Measurements from ENCODE around the gene BGN. TPM values are rescaled to one million over a fixed set of nuclear protein-coding genes. Genes with fewer than 3 reads are reported as not detected.

BGN gene
- total RNA-seq, 1 experiment from 2014 or later = not detected

DNA sequence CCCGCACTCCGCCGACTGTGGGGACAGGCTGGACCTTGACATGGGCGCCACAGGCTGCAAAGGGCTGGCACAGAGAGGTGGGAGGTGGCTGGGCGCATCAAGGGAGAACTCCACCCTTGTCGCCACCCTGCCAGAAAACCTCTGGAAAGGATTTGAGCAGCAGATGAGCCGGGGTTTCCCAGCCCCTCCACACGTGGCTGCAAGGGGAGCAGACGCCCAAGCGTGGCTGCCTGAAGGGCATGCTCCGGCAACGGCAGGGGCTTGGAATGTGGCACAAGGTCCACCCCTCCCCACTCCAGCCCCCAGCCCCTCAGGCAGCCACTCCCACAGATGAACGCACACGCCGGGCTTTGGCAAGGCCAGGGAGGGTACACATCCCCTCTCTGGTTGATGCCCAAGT lies 4.6 kb downstream of the BGN start:
- BruUV-seq (replicated peaks) = no TSS peak
- no peaks in the 10 kb centered on the region for H3K9me3 ChIP-seq (ENCODE audit: low read length)
- no peak overlapping the region for H3K4me2 ChIP-seq (ENCODE audit: low read length)
- H4K20me1 ChIP-seq (ENCODE audit: low read length) = no peaks in the 10 kb centered on the region
- no peak overlapping the region for H3K4me3 ChIP-seq (ENCODE audit: low read length)
- TF ChIP-seq EZH2phosphoT487 (IDR thresholded peaks at IDR 0.05; ENCODE audit: borderline replicate concordance, low read length) (no peak), EZH2 (IDR thresholded peaks at IDR 0.05; ENCODE audit: low read length, unreplicated experiment) (no peak)
- TF ChIP-seq, protein P1, sequence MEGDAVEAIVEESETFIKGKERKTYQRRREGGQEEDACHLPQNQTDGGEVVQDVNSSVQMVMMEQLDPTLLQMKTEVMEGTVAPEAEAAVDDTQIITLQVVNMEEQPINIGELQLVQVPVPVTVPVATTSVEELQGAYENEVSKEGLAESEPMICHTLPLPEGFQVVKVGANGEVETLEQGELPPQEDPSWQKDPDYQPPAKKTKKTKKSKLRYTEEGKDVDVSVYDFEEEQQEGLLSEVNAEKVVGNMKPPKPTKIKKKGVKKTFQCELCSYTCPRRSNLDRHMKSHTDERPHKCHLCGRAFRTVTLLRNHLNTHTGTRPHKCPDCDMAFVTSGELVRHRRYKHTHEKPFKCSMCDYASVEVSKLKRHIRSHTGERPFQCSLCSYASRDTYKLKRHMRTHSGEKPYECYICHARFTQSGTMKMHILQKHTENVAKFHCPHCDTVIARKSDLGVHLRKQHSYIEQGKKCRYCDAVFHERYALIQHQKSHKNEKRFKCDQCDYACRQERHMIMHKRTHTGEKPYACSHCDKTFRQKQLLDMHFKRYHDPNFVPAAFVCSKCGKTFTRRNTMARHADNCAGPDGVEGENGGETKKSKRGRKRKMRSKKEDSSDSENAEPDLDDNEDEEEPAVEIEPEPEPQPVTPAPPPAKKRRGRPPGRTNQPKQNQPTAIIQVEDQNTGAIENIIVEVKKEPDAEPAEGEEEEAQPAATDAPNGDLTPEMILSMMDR (conservative IDR thresholded peaks at IDR 0.05; ENCODE audit: low read depth, low read length) = no peak
- H3F3A ChIP-seq (ENCODE audit: low read length, unreplicated experiment) = no peaks in the 10 kb centered on the region
- H3K9me2 ChIP-seq (replicated peaks; ENCODE audit: low read length) = no peaks in the 10 kb centered on the region
- ATAC-seq = no peak
- CTCF ChIA-PET = no interaction called here
- peaks cover 14% of the 10 kb centered on the region for H3K27me3 ChIP-seq (ENCODE audit: low read length)
- intact Hi-C loops (cut with micrococcal nuclease) = no loop called here
- POLR2A ChIA-PET (ENCODE audit: unreplicated experiment) = no interaction called here
- no peak for DNase-seq
- no peak overlapping the region for H3K9ac ChIP-seq (ENCODE audit: low read length)
- H3K4me1 ChIP-seq (ENCODE audit: insufficient read depth, low read length) = no peaks in the 10 kb centered on the region
- no peak overlapping the region for H3K27ac ChIP-seq (ENCODE audit: low read length)
- no peaks in the 10 kb centered on the region for H3K79me2 ChIP-seq (ENCODE audit: low read length)
- H2AFZ ChIP-seq (ENCODE audit: low read length) = no peak overlapping the region
- no peaks in the 10 kb centered on the region for H3K36me3 ChIP-seq (ENCODE audit: low read depth, low read length)

DNA sequence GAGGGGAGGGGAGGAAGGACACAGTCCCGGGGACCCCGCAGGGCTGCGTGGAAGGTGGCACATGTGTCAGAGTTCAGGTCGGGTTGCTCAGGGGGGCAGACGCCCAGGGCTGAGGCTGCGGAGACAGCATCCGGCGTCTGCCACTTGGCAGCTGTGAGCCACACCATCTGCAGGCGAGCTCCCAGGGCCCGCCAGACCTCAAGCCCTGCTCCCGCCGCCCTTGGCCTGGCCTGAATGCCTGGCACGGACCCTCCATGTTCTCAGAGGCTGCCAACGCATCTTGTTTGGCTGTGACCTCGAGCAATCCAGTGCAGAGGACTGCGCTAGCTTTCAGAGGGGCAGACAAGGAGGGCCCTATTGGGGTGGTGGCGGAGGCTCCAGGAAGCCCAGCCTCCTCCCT lies 5.1 kb downstream of the BGN start:
- CTCF ChIA-PET = no interaction called here
- DNase-seq (no peak), ATAC-seq (no peak)
- intact Hi-C loops (cut with micrococcal nuclease) = no loop called here
- H3K79me2 ChIP-seq (ENCODE audit: low read length) = no peaks in the 10 kb centered on the region
- no TSS peak for BruUV-seq (replicated peaks)
- H4K20me1 ChIP-seq (ENCODE audit: low read length) = no peaks in the 10 kb centered on the region
- POLR2A ChIA-PET (ENCODE audit: unreplicated experiment) = no interaction called here
- H3F3A ChIP-seq (ENCODE audit: low read length, unreplicated experiment) = no peaks in the 10 kb centered on the region
- no peaks in the 10 kb centered on the region for H3K9me2 ChIP-seq (replicated peaks; ENCODE audit: low read length)
- no peak overlapping the region for H3K4me3 ChIP-seq (ENCODE audit: low read length)
- H3K36me3 ChIP-seq (ENCODE audit: low read depth, low read length) = no peaks in the 10 kb centered on the region
- H3K9ac ChIP-seq (ENCODE audit: low read length) = no peak overlapping the region
- H3K27me3 ChIP-seq (ENCODE audit: low read length) = peaks cover 14% of the 10 kb centered on the region
- TF ChIP-seq EZH2 (IDR thresholded peaks at IDR 0.05; ENCODE audit: low read length, unreplicated experiment) (no peak), EZH2phosphoT487 (IDR thresholded peaks at IDR 0.05; ENCODE audit: borderline replicate concordance, low read length) (no peak)
- TF ChIP-seq, protein P1 (conservative IDR thresholded peaks at IDR 0.05; ENCODE audit: low read depth, low read length) = no peak
- no peak overlapping the region for H3K27ac ChIP-seq (ENCODE audit: low read length)
- H2AFZ ChIP-seq (ENCODE audit: low read length) = no peak overlapping the region
- H3K9me3 ChIP-seq (ENCODE audit: low read length) = no peaks in the 10 kb centered on the region
- no peak overlapping the region for H3K4me2 ChIP-seq (ENCODE audit: low read length)
- no peaks in the 10 kb centered on the region for H3K4me1 ChIP-seq (ENCODE audit: insufficient read depth, low read length)

DNA sequence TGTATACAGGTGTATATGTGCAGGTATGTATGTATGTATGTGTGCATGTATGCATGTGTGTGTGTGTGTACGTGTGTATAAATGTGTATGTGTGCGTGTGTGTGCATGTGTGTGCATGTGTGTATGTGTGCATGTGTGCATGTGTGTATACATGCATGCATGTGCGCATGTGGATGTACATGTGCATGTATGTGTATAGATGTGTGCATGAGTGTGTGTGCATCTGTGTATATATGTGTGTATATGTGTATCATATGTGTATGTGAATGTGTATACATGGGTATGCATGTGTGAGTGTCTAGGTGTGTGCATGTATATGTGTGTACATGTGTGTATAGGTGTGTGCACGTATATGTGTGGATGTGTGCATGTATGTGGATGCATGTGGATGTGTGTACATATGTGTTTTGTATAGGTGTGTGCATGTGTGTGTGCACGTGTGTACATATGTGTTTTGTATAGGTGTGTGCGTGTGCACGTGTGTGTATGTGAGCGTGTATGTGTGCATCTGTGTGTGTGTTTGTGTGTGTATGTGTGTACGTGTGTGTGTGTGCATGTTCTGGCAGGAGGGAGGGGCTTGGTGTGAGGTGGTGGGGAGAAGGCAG lies 6.0 kb downstream of the BGN start:
- intact Hi-C loops (cut with micrococcal nuclease) = no loop called here
- H3K4me2 ChIP-seq (ENCODE audit: low read length) = no peak overlapping the region
- H2AFZ ChIP-seq (ENCODE audit: low read length) = no peak overlapping the region
- DNase-seq (no peak), ATAC-seq (no peak)
- no TSS peak for BruUV-seq (replicated peaks)
- no peak overlapping the region for H3K4me3 ChIP-seq (ENCODE audit: low read length)
- H3K27ac ChIP-seq (ENCODE audit: low read length) = no peak overlapping the region
- H3K9me3 ChIP-seq (ENCODE audit: low read length) = no peaks in the 10 kb centered on the region
- peaks cover 5% of the 10 kb centered on the region; the same call in 1 of the 2 replicates for H3K27me3 ChIP-seq (ENCODE audit: low read length)
- POLR2A ChIA-PET (ENCODE audit: unreplicated experiment) = no interaction called here
- CTCF ChIA-PET = no interaction called here
- H3K9ac ChIP-seq (ENCODE audit: low read length) = no peak overlapping the region
- no peaks in the 10 kb centered on the region for H3K36me3 ChIP-seq (ENCODE audit: low read depth, low read length)
- no peaks in the 10 kb centered on the region for H4K20me1 ChIP-seq (ENCODE audit: low read length)
- no peaks in the 10 kb centered on the region for H3F3A ChIP-seq (ENCODE audit: low read length, unreplicated experiment)
- TF ChIP-seq EZH2 (IDR thresholded peaks at IDR 0.05; ENCODE audit: low read length, unreplicated experiment) = no peak
- TF ChIP-seq, protein P1 (conservative IDR thresholded peaks at IDR 0.05; ENCODE audit: low read depth, low read length) = no peak
- TF ChIP-seq EZH2phosphoT487 (IDR thresholded peaks at IDR 0.05; ENCODE audit: borderline replicate concordance, low read length) = no peak
- H3K79me2 ChIP-seq (ENCODE audit: low read length) = no peaks in the 10 kb centered on the region
- H3K4me1 ChIP-seq (ENCODE audit: insufficient read depth, low read length) = no peaks in the 10 kb centered on the region
- H3K9me2 ChIP-seq (replicated peaks; ENCODE audit: low read length) = no peaks in the 10 kb centered on the region
